Stomach smooth muscle (tissue), 2 donors: ENCODE measurements around the gene LAPTM5.

Experiments used
- H3K27ac ChIP-seq: one replicate; pipeline ENCODE4 v1.7.0; 2013; ENCODE audit warnings: mild to moderate bottlenecking, low read length, inconsistent platforms
- H3K27me3 ChIP-seq, 2 donors: one replicate each; pipeline ENCODE4 v1.7.0; 2013; ENCODE audit warnings: low read length in 2 of 2; ENCODE audit not compliant: insufficient read depth in 2 of 2, control insufficient read depth in 1 of 2
- H3K36me3 ChIP-seq, 2 donors: one replicate each; pipeline ENCODE4 v1.7.0; 2013; ENCODE audit warnings: low read length in 2 of 2; ENCODE audit not compliant: control insufficient read depth in 2 of 2, insufficient read depth in 2 of 2
- H3K4me1 ChIP-seq: one replicate; pipeline ENCODE4 v1.7.0; 2013; ENCODE audit warnings: low read length; ENCODE audit not compliant: control insufficient read depth, insufficient read depth
- H3K4me3 ChIP-seq, 2 donors: one replicate each; pipeline ENCODE4 v1.7.0; 2013; ENCODE audit warnings: low read length in 2 of 2
- H3K9ac ChIP-seq, 2 donors: one replicate each; pipeline ENCODE4 v1.7.0; 2013; ENCODE audit warnings: low read length in 2 of 2, mild to moderate bottlenecking in 1 of 2
- H3K9me3 ChIP-seq, 2 donors: one replicate each; pipeline ENCODE4 v1.7.0; 2013; ENCODE audit warnings: low read length in 2 of 2; ENCODE audit not compliant: control insufficient read depth in 2 of 2
- donor health status: healthy.
- donor health status: Pancreatic carcinoma.

LAPTM5 gene

DNA sequence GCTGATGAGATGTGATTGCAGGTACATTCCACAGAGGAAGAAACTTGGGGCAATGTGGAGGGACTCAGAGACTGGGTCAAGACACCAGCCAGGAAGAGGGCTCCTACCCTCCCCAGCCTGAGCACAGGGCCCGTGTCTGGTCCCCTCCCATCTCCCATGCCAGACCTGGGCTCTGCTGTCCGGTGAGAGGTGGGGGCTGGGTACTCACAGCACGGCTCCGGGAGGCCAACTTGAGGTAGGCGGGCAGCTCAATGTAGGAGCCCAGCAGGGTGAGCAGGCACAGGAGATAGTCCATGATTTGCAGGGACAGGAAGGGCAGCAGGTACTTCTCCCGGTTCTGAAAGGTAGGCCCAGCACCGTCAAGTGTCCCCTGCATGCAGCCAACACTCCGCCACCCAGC is 18.0 kb downstream of the LAPTM5 start:
- Histone ChIP-seq H3K36me3 (no peaks in the 10 kb centered on the region), H3K27ac (no peak overlapping the region), H3K27me3 (peaks cover 0 to 3% of the 10 kb centered on the region in 2 donors)

DNA sequence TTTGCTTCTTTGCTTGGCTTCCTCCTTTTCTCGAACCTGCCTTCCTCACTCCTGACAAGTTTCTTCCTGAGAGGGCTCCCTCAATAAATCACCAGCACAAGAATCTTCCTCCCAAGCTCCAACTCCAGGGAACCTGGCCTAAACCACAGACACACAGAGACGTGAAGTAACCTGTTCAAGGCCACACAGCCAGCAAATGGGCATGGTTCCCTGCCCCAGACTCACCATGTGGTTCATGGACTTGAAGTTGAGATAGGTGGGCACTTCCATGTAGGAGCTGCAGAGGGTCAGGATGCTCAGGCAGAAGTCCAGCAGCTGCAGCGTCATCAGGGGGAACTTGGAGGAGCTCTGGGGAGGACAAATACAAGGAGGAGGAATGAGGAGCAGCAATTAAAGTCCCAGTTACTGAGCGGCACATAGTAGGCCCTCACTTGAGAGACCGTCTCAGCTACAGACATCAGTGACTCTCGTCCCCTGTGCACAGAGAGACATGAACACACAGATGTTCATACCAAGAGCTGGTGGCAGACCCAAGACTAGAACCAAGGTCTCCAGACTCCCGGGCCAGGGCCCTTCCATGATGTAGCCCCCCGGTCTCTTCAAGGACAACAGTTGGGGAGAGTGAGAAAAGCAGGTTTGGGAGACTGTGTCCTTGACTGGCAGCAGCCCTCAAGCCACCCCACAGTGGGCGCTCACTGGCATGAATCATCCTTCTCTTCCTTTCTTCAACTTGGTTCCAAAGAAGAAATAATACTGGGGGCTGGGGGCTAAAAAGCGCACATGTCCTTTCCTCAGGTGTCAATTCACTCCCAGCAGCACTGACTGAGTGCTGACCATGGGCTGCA is 18.6 kb downstream of the LAPTM5 start:
- H3K9me3 ChIP-seq: peaks cover 0 to 4% of the 10 kb centered on the region in 2 donors
- no peaks in the 10 kb centered on the region for H3K4me1 ChIP-seq
- peaks cover 0 to 3% of the 10 kb centered on the region in 2 donors for H3K27me3 ChIP-seq
- no peak overlapping the region for H3K9ac ChIP-seq
- no peaks in the 10 kb centered on the region for H3K36me3 ChIP-seq
- H3K4me3 ChIP-seq: no peak overlapping the region
- H3K27ac ChIP-seq: no peak overlapping the region

More for the DNA sequence above, 18.0 kb downstream of the LAPTM5 start:
- Histone ChIP-seq H3K9ac (no peak overlapping the region), H3K4me1 (no peaks in the 10 kb centered on the region), H3K4me3 (no peak overlapping the region), H3K9me3 (peaks cover 0 to 4% of the 10 kb centered on the region in 2 donors)

DNA sequence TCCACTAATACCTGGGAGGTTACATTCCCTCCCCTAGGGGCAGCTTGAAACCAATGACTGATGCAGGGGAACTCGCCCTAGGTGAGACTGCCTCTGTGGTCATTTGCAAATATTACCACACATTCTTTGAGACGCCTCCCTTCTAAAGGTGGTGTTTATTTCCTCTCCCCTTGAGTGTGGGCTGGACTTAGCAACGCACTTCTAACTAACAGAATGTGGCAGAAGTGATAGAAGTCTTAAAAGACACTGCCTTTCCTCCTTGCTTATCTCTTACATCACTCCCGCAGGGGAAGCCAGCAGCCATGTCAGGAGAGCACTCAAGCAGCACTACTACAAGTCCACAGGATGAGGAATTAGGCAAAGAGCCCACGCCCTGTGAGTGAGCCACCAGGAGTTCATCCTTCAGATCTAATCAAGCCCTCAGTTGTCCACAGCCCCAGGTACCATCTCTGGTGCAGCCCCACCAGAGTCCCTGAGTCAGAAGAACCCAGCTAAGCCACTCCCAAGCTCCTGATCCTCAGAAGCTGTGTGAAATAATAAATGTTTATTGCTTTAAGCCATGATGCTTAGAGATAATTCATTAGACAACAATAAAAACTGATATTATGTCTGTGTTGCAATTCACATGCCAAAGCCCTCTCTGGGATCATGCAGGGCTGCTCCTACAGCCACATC is 19.4 kb downstream of the LAPTM5 start:
- no peak overlapping the region for H3K9ac ChIP-seq
- no peak overlapping the region for H3K4me3 ChIP-seq
- peaks cover 0 to 3% of the 10 kb centered on the region in 2 donors for H3K27me3 ChIP-seq
- H3K27ac ChIP-seq: no peak overlapping the region
- H3K4me1 ChIP-seq: no peaks in the 10 kb centered on the region
- no peaks in the 10 kb centered on the region for H3K36me3 ChIP-seq
- H3K9me3 ChIP-seq: peaks cover 0 to 4% of the 10 kb centered on the region in 2 donors

DNA sequence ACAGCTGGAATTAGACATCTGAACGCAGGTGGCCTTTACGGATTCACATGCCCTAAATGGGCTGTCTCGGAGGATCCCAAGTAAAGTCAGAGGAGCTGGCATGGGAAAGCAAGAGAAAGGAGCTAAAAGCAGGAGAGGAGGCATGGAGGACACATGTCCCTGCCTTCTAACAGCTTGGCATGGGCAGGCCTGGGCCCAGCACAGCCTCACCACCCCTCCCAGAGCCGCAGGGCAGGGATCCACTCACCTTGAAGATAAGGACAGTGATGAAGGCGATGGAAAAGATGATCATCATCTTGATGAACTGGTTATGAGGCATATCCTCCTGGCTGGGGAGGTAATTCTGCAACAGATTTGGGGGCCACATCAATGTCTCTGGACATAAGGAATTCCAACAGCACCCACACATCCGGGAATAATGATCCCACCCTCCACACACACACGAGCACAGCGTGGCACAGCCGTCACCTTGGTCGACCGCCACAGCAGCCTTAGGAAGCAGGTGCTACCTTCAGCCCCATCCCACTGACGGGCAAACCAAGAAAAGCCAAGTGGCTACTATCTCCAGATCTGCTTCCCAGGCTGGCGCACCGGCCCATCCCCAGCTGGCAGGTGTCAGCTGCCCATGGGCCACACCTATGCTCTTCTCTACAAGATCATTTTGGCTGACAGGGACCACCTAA is 20.1 kb downstream of the LAPTM5 start:
- Histone ChIP-seq H3K27me3 (peaks cover 0 to 3% of the 10 kb centered on the region in 2 donors), H3K4me1 (no peaks in the 10 kb centered on the region), H3K9ac (no peak overlapping the region), H3K36me3 (no peaks in the 10 kb centered on the region), H3K4me3 (no peak overlapping the region), H3K9me3 (peaks cover 0 to 4% of the 10 kb centered on the region in 2 donors), H3K27ac (no peak overlapping the region)

DNA sequence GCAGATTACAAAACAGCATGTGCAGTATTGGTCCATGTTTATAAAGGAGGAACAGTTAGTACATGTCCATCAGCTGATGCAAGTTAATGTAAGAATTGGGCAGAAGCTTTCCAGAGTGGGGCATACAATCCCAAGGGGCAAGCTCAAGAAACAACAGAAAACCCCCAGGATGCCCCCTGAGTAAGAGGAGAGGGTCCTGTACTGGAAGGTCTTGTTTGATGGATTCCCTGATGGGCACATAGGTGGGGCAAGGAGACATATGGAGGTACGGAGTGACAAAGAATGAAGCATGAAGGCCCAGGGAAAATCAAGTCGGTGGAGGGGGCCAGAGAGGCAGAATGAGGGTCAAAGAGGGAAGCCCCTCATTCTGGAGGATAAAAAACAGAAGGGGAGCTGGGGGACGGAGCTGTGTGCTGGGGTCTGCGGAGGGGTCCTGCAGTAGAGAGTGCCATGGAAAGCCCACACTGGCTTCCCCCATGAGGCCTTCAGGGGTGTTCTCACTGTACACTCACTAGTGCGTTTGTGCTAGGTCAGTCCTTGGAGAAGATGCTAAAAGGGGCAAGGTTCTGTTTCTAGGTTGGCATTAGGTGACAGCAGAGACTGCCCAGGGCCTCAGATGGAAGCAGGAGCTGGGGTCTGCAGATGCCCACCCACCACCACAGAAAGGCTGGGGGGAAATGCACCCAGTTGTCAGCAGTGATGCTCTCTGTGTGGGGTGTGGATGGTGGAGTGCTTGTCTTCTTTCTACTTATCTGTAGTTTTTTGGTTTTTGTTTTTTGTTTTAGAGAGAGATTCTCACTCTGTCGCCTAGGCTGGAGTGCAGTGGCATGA is 21.7 kb downstream of the LAPTM5 start:
- H3K4me3 ChIP-seq: no peak overlapping the region
- H3K9ac ChIP-seq: no peak overlapping the region
- no peaks in the 10 kb centered on the region for H3K4me1 ChIP-seq
- H3K27me3 ChIP-seq: peaks cover 0 to 3% of the 10 kb centered on the region in 2 donors
- no peaks in the 10 kb centered on the region for H3K36me3 ChIP-seq
- H3K27ac ChIP-seq: no peak overlapping the region
- peaks cover 0 to 4% of the 10 kb centered on the region in 2 donors for H3K9me3 ChIP-seq

DNA sequence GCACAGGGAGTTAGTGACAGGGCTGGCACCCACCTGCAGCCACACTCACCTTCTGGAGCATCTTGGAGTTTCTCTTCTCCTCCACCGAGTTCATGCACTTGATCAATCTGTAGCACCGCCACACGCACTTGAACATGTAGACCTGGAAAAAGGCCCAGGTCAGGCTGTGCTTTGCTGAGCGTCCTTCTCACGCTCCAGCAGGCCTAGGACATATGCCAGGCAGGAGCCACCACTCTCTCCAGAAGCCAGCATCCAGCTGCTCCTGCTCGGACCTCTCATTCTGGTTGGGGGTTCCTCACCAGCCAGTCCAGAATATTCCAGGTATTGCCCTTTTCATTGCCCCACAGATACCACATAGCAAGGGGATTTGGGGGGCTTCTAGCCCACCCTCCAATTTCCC is 22.4 kb downstream of the LAPTM5 start:
- H3K9ac ChIP-seq: no peak overlapping the region
- H3K9me3 ChIP-seq: peaks cover 0 to 4% of the 10 kb centered on the region in 2 donors
- no peaks in the 10 kb centered on the region for H3K36me3 ChIP-seq
- H3K27me3 ChIP-seq: peaks cover 0 to 3% of the 10 kb centered on the region in 2 donors
- H3K27ac ChIP-seq: no peak overlapping the region
- no peak overlapping the region for H3K4me3 ChIP-seq
- no peaks in the 10 kb centered on the region for H3K4me1 ChIP-seq

DNA sequence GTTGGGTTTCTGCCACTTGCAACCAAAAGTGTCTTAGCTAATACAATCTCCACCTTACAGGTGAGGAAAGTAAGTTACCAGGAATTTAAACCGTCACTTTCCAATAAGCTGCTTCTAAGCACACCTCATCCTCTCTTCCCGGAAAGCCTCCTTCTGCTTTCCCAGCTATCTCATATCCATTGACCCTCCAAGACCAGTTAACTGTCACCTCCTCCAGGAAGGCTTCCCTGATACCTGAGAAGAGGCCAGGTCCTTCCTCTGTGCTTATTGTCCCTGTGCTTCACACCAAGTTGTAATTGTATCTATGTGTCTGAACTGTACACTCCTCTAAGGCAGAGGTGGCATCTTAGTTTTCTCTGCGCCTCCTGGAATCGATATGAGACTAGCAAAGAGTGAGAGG is 23.0 kb downstream of the LAPTM5 start:
- Histone ChIP-seq H3K36me3 (no peaks in the 10 kb centered on the region), H3K9ac (no peak overlapping the region), H3K27me3 (peaks cover 0 to 3% of the 10 kb centered on the region in 2 donors), H3K4me3 (no peak overlapping the region), H3K9me3 (peaks cover 0 to 4% of the 10 kb centered on the region in 2 donors), H3K27ac (no peak overlapping the region), H3K4me1 (no peaks in the 10 kb centered on the region)

DNA sequence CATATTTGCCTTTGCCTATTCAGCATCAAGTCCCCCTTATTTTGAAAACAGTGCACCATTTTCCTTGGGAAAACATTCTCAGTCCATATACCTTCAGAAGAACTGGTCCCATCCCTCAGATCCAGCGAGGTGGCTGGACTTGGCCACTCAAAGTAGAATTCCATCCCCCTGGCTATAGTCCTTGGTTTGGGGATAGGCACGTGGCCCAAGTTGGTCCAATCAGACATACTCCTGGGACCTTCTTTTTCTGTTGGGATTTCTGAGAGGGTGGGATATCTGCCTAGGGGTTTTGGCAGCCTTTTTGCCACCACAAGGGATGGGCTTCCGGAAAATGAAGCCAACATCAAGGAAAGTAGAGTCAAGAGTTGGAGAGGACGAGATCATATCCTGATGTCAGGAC is 23.5 kb downstream of the LAPTM5 start:
- Histone ChIP-seq H3K9me3 (peaks cover 0 to 4% of the 10 kb centered on the region in 2 donors), H3K4me3 (no peak overlapping the region), H3K9ac (no peak overlapping the region), H3K4me1 (no peaks in the 10 kb centered on the region), H3K27me3 (peaks cover 0 to 3% of the 10 kb centered on the region in 2 donors), H3K27ac (no peak overlapping the region), H3K36me3 (no peaks in the 10 kb centered on the region)

DNA sequence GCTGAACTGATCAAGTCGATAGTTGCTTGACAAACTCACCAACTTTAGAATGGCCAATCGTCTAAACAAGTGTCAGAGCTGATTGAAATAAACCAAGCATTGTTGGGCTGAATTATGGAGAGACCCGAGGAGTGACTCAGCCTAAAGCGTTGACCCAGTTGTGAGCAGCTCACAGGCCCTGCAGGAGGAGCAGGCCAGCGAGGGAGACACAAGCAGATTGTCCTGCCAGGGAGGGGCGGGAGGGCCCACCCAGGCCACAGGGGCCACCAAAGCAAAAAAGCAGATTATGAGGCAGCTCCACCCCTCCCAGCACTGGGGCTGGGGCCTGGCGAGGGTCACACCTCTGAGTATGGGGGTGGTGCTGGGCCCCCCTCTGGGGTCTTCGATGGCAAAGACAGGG is 24.1 kb downstream of the LAPTM5 start:
- Histone ChIP-seq H3K9me3 (peaks cover 0 to 4% of the 10 kb centered on the region in 2 donors), H3K27ac (no peak overlapping the region), H3K4me3 (no peak overlapping the region), H3K36me3 (no peaks in the 10 kb centered on the region), H3K4me1 (no peaks in the 10 kb centered on the region), H3K9ac (no peak overlapping the region), H3K27me3 (no peaks in the 10 kb centered on the region)
